ENCODE results near the gene DCAF7. TPM values are rescaled to one million over a fixed set of nuclear protein-coding genes. Genes with fewer than 3 reads are reported as not detected.

DCAF7 gene
- total RNA-seq, 1 donor from 2014 or later, result 47.0 TPM

GRCh38 chr17:63578769-63579111 lies 28.5 kb downstream of the DCAF7 start:
- Histone ChIP-seq H3K27me3 (ENCODE audit: control insufficient read depth, insufficient read depth, low read length) (no peaks in the 10 kb centered on the region), H3K4me3 (ENCODE audit: low read depth, low read length) (no peak overlapping the region), H3K36me3 (ENCODE audit: control insufficient read depth, insufficient read depth, low read length) (peaks cover 3% of the 10 kb centered on the region)
- no peak for DNase-seq (ENCODE audit: low read depth)
- no peak for TF ChIP-seq CTCF (IDR thresholded peaks at IDR 0.05; ENCODE audit: insufficient read depth, low read length, poor library complexity, severe bottlenecking)

- TF ChIP-seq CTCF (IDR thresholded peaks at IDR 0.05; ENCODE audit: insufficient read depth, low read length, poor library complexity, severe bottlenecking), result no peak
- DNase-seq (ENCODE audit: low read depth), result no peak
- Histone ChIP-seq H3K36me3 (ENCODE audit: control insufficient read depth, insufficient read depth, low read length) (peaks cover 3% of the 10 kb centered on the region), H3K4me3 (ENCODE audit: low read depth, low read length) (no peak overlapping the region), H3K27me3 (ENCODE audit: control insufficient read depth, insufficient read depth, low read length) (no peaks in the 10 kb centered on the region)
Observed at GRCh38 chr17:63579633-63580032, 29.4 kb downstream of the DCAF7 start.

GRCh38 chr17:63587770-63588169 lies 37.5 kb downstream of the DCAF7 start:
- no peak for DNase-seq (ENCODE audit: low read depth)
- H3K4me3 ChIP-seq (ENCODE audit: low read depth, low read length), result no peak overlapping the region
- no peaks in the 10 kb centered on the region for H3K27me3 ChIP-seq (ENCODE audit: control insufficient read depth, insufficient read depth, low read length)
- H3K36me3 ChIP-seq (ENCODE audit: control insufficient read depth, insufficient read depth, low read length), result peaks cover 6% of the 10 kb centered on the region
- TF ChIP-seq CTCF (IDR thresholded peaks at IDR 0.05; ENCODE audit: insufficient read depth, low read length, poor library complexity, severe bottlenecking), result no peak

DNA sequence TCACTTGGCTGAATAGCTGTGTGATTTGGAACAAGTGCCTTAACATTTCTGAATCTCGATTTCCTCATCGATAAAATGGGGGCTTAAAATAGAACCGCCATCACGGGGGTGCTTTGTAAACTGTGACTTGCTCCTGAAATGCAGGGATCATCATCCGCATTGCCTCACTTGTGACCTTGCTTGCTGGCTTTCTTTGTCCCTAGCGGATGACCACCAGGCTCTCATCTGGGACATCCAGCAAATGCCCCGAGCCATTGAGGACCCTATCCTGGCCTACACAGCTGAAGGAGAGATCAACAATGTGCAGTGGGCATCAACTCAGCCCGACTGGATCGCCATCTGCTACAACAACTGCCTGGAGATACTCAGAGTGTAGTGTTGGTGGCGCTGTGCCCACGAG lies 38.5 kb downstream of the DCAF7 start:
- H3K36me3 ChIP-seq (ENCODE audit: control insufficient read depth, insufficient read depth, low read length), result peaks cover 6% of the 10 kb centered on the region
- no peak for DNase-seq (ENCODE audit: low read depth)
- no peaks in the 10 kb centered on the region for H3K27me3 ChIP-seq (ENCODE audit: control insufficient read depth, insufficient read depth, low read length)
- no peak for TF ChIP-seq CTCF (IDR thresholded peaks at IDR 0.05; ENCODE audit: insufficient read depth, low read length, poor library complexity, severe bottlenecking)
- H3K4me3 ChIP-seq (ENCODE audit: low read depth, low read length), result no peak overlapping the region

DNA sequence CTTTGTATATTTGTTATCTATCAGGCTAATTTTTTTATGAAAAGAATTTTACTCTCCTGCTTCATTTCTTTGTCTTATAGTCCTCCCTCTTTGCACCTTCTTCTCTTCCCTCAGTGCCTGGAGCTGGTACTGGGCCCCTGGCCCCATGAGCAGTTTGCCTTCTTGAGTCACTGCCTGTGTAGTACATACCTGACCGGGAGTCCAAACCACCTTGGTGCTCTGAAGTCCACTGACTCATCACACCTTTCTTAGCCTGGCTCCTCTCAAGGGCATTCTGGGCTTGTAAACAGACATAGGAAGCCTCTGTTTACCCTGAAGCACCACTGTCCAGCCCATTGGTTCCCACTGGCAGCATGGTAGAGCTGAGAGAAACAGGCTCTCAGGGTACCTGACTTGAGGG lies 39.4 kb downstream of the DCAF7 start:
- no peak for TF ChIP-seq CTCF (IDR thresholded peaks at IDR 0.05; ENCODE audit: insufficient read depth, low read length, poor library complexity, severe bottlenecking)
- DNase-seq (ENCODE audit: low read depth), result no peak
- Histone ChIP-seq H3K4me3 (ENCODE audit: low read depth, low read length) (no peak overlapping the region), H3K36me3 (ENCODE audit: control insufficient read depth, insufficient read depth, low read length) (peaks cover 6% of the 10 kb centered on the region), H3K27me3 (ENCODE audit: control insufficient read depth, insufficient read depth, low read length) (no peaks in the 10 kb centered on the region)

- DNase-seq (ENCODE audit: low read depth), result no peak
- TF ChIP-seq CTCF (IDR thresholded peaks at IDR 0.05; ENCODE audit: insufficient read depth, low read length, poor library complexity, severe bottlenecking), result no peak
- no peaks in the 10 kb centered on the region for H3K27me3 ChIP-seq (ENCODE audit: control insufficient read depth, insufficient read depth, low read length)
Observed at GRCh38 chr17:63592797-63593196, 42.5 kb downstream of the DCAF7 start.

More at GRCh38 chr17:63592797-63593196, 42.5 kb downstream of the DCAF7 start:
- H3K4me3 ChIP-seq (ENCODE audit: low read depth, low read length), result no peak overlapping the region
- peaks cover 6% of the 10 kb centered on the region for H3K36me3 ChIP-seq (ENCODE audit: control insufficient read depth, insufficient read depth, low read length)
